Lung microvascular endothelial cell (primary cell): ENCODE results near the gene ALDOC. TPM values are rescaled to one million over a fixed set of nuclear protein-coding genes. Genes with fewer than 3 reads are reported as not detected.
"Not testable (repeated sequence)": the region's sequence is repeated elsewhere in the genome, so short reads cannot be mapped to it uniquely, and the experiment has no call there.

Experiments used
- DNase-seq, 2 donors: peaks; one replicate each; pipeline versions ENCODE4 v3.0.0 to v3.0.0-alpha.2; 2010; ENCODE audit warnings: low read depth in 2 of 2
- total RNA-seq: library from RNA; depleted of rRNA; stranded (reverse); fragments of >200 nt; gene quantifications from 2 replicates; pipeline ENCODE4 v1.2.1, GENCODE V29; 2014

The ALDOC gene
- 26.2 and 32.7 TPM in 2 replicates for total RNA-seq

- peak; percentile 90 to 92 for DNase-seq
Observed at GRCh38 chr17:28576758-28577465, at the start of gene ALDOC. TSS of gene ALDOC (minus strand) at chr17:28576895. CDS start at chr17:28575532, 1,363 bp downstream.

- no peak for DNase-seq
Observed at GRCh38 chr17:28624148-28624547, 47.5 kb upstream of the ALDOC start.

GRCh38 chr17:28623696-28624095 is 47.0 kb upstream of the ALDOC start:
- DNase-seq = no peak

GRCh38 chr17:28622186-28622585 is 45.5 kb upstream of the ALDOC start:
- DNase-seq = no peak

GRCh38 chr17:28620010-28620409 is 43.3 kb upstream of the ALDOC start:
- no peak for DNase-seq

GRCh38 chr17:28618464-28618863 is 41.8 kb upstream of the ALDOC start:
- DNase-seq = no peak

GRCh38 chr17:28616281-28616680 is 39.6 kb upstream of the ALDOC start:
- no peak for DNase-seq

GRCh38 chr17:28615260-28615940 is 38.7 kb upstream of the ALDOC start:
- no peak for DNase-seq

GRCh38 chr17:28613931-28614381 is 37.3 kb upstream of the ALDOC start, which contains the start of gene RSKR:
TSS of gene RSKR (minus strand) at chr17:28614185. CDS start at chr17:28614161, 24 bp downstream.
- no peak for DNase-seq

GRCh38 chr17:28612936-28613872 is 36.5 kb upstream of the ALDOC start:
- DNase-seq = peak; percentile 50 to 68

- DNase-seq = peak in 1 of 2 donors; percentile 46
Observed at GRCh38 chr17:28612531-28612930, 35.8 kb upstream of the ALDOC start.

- no peak for DNase-seq
Observed at GRCh38 chr17:28610376-28610775, 33.7 kb upstream of the ALDOC start.

GRCh38 chr17:28604031-28604430 is 27.3 kb upstream of the ALDOC start:
- not testable (repeated sequence) for DNase-seq

GRCh38 chr17:28599311-28600184 is 22.9 kb upstream of the ALDOC start:
- DNase-seq = peak; percentile 90 to 91

- peak; percentile 93 to 96 for DNase-seq
Observed at GRCh38 chr17:28598799-28599310, 22.2 kb upstream of the ALDOC start, which contains the start of gene SPAG5. TSS of gene SPAG5 (minus strand) at chr17:28599025. CDS start at chr17:28598946, 79 bp downstream.

- no peak for DNase-seq
Observed at GRCh38 chr17:28598389-28598788, 21.7 kb upstream of the ALDOC start.

- no peak for DNase-seq
Observed at GRCh38 chr17:28597606-28598383, 21.1 kb upstream of the ALDOC start.

- DNase-seq = no peak
Observed at GRCh38 chr17:28592260-28592659, 15.6 kb upstream of the ALDOC start.

GRCh38 chr17:28585851-28586250 is 9.2 kb upstream of the ALDOC start:
- DNase-seq = no peak

GRCh38 chr17:28584434-28584833 is 7.7 kb upstream of the ALDOC start:
- DNase-seq = no peak
